Daoy (cell line): ENCODE measurements around the gene DHCR7. TPM values are rescaled to one million over a fixed set of nuclear protein-coding genes. Genes with fewer than 3 reads are reported as not detected.

Source experiments
- DNase-seq: peaks from one replicate; pipeline ENCODE4 v3.0.0-alpha.2; 2015; ENCODE audit warnings: low read depth
- total RNA-seq: library from RNA; depleted of rRNA; stranded (reverse); fragments of >200 nt; shearing (Covaris generic); gene quantifications from 2 replicates; pipeline ENCODE4 v1.2.3, GENCODE V29; 2014

The DHCR7 gene
- total RNA-seq, 1 experiment from 2014 or later, result 34.9 TPM

GRCh38 chr11:71478528-71478840, 30.3 kb upstream of the DHCR7 start:
- DNase-seq, result no peak

DNA sequence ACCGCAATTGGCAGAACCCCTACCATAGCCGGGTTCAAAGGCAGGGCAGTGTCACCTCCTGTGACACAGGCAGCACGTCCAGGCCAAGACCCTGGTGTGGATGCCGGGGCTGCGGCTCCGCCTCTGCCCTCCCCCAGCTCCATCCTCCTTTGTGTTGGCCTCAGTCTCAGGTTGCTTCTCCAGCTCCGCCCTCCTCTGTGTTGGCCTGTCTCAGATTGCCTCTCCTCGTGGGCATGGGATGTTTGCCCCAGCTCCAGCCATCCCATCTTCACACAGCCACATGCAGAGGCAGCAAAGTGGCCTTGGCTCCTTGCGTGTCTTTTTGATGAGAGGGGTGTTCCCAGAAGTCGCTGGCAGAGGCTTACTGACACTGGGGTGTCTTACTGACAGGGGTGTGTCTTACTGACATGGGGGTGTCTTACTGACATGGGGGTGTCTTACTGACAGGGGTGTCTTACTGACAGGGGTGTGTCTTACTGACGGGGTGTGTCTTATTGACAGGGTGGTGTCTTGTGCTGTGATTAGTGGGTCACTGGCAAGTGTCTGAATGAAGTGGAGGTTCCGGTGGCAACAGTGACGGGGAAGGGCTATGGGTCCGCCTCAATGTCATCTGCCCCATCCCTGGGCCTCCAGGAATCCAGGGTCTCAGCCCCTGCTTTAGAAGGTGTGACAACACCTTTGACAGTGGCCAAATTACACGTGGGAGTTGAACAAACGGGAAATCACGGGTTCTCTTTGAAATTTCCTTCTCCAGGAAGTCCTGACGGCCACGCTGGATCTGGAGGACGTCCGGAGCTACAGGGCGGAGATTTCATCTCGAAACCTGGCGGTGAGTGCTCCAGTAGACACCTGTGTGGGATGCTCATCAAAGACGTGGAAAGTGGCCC, 29.7 kb upstream of the DHCR7 start:
- DNase-seq, result no peak

DNA sequence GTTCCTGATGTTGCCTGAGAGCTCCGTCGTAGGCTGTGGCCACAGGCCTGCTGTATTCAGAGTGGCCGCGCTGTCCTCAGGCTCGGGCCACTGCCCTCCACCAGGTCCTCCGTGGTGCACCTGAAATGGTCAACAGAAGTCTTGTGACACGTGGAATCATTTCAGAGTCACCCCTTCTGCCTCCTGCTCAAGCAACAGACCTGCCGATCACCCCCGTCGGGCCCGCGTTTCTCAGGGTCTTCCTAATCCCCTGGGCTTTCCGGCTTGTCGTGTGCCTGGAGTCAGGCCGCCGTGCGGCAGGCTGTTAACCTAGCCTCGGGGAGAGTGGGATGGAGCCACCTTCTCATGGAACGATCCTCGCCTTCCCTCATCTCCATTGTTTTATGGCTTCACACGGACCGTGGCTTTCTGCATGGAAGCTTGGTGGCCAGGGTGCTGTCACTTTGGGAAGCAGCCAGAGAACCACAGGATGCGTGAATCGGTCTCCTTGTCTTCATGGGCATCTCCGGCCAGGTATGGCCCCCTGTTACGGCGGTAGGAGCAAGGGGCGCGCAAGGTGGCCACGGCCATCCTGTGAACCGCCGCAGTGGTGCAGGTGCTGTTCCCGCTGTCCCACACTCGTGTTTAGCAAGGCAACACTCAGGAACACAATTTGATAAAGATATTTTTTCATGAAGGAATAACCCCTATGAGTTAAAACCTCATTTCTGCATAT, 28.9 kb upstream of the DHCR7 start:
- DNase-seq, result no peak

DNA sequence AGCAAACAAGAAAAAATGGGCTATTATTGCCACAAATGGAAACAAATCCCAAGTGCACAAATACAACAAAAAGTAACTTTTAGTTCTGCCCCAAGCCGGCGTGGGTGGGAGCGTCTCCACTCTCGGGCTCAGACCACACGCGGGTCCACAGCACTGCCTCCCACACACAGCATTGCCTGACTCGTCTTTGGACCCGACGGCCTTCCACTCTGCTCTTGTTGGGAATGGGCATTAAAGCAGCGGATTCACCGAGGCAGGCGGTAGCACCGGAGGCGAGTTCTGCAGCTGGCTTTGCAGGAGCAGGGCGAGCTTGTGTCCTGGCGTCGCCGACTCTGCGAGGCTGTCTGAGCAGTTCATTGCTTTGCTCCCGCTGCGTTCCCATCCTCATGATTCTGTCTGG, 27.8 kb upstream of the DHCR7 start:
- no peak for DNase-seq

DNA sequence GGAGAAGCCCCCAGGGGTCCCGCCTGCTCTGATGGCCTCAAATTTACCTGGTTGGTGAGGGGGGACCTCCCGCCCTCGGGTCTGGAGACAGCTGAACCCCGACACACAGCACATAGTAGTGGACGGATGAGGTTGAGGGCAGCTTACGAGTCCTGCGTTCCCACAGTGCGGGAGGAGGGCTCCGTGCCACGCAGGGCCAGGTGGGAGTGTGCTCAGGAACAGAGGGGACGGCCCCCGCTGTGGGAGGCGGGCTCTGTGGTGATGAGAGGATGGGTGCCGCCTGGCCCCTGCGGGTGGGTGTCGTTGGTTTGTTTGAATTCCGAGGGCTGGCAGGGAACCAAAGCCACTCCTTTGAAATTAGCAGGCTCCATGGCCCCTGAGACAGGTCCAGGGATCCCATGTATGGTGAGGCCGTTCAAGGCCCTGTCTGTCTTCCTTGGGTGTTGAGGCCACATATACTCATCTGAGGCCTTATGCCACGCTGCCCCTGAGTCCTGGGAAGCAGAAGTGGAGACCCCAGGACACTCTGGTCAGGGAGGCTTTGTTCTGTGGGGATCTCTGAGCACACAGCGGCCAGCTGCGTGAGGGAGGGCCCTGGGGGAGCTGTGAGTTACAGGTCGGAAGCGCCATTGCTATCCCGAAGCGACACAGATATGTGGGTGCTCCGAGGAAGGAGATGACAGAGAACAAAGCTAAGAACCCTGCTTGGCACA, 26.7 kb upstream of the DHCR7 start:
- DNase-seq, result no peak

DNA sequence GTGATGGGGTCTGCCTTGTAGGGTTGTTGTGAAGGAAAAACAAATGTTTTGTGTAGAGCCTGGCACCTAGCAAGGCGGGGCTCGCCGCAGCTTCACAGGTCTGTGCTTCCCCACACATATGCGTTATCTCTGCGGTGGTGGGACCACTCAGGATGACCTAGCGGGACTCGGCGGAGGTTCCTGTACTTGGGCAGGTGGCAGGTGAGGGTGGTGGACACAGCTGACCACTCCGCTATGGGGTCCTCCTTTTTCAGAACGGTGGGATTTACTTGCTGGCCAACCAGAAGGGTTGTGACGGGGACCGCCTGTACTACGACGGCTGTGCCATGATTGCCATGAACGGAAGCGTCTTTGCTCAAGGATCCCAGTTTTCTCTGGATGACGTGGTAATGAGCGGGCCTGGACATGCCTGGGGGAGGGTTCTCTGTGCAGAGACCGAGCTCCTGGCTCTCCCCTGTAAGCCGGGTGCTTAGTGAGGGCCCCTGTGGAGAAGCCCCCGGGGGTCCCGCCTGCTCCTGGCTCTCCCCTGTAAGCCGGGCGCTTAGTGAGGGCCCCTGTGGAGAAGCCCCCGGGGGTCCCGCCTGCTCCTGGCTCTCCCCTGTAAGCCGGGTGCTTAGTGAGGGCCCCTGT, 26.1 kb upstream of the DHCR7 start:
- DNase-seq, result no peak

GRCh38 chr11:71473793-71474080, 25.5 kb upstream of the DHCR7 start:
- DNase-seq, result no peak

- no peak for DNase-seq
Measured at GRCh38 chr11:71472941-71473792, 25.0 kb upstream of the DHCR7 start.

GRCh38 chr11:71472357-71472885, 24.2 kb upstream of the DHCR7 start:
- no peak for DNase-seq

DNA sequence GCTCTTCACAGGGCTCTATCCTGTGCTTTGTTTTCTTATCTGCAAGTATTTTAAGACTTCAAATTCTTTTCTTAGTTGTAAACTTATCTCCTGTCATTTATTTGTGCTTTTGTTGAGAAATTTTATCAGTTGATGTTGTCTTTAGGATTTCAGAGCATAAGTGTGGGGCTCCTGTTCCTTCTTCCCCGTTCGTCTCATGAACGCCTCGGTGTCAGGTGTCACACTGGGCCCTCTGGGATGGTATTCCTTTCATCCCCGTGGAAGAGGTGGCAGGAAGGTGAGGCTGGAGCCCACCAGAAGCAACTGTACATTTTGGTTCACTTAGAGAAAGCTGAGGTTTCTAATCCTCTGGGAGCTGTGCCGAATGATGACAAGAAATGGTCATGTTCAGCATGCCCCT, 22.8 kb upstream of the DHCR7 start:
- no peak for DNase-seq

DNA sequence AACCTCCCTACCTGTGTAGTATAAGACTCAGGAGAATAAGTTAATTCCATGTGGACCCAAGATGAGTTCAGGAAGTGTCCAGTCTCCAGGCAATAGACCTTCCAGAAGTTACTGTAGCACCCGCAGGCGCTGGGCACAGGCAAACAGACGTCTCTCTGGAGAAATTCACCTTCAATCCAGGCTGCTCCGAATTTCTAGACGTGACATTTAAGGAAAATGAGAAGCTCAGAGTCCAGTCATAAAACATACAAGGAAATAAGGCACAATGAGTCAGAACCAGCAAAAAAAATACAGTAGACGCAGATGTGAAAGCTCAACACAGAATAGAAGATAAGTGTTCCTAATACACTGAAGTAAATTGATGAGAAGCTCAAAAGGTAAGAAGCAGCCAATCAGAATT, 19.0 kb upstream of the DHCR7 start:
- no peak for DNase-seq

DNA sequence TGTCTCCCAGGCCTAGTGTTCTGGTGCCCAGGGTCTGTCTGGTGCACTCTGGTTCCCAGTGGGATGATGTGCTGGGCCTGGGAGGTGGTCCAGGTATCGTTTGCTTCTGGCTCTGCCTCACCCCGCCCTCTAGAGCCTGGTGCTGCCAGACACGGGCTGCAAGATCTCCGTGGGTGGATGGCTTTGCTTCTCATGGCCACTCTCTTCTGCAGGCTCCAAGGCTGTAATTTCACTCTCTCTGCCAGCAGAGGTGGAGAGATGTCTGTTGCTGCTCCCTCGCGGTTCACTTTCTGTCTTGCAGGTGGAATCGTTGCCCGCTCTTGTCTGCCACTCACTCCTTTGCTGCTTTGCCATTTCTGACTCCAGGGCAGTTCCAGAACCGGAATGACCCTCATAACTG, 18.2 kb upstream of the DHCR7 start:
- DNase-seq, result no peak

- DNase-seq, result no peak
Measured at GRCh38 chr11:71465054-71465453, 16.9 kb upstream of the DHCR7 start.

DNA sequence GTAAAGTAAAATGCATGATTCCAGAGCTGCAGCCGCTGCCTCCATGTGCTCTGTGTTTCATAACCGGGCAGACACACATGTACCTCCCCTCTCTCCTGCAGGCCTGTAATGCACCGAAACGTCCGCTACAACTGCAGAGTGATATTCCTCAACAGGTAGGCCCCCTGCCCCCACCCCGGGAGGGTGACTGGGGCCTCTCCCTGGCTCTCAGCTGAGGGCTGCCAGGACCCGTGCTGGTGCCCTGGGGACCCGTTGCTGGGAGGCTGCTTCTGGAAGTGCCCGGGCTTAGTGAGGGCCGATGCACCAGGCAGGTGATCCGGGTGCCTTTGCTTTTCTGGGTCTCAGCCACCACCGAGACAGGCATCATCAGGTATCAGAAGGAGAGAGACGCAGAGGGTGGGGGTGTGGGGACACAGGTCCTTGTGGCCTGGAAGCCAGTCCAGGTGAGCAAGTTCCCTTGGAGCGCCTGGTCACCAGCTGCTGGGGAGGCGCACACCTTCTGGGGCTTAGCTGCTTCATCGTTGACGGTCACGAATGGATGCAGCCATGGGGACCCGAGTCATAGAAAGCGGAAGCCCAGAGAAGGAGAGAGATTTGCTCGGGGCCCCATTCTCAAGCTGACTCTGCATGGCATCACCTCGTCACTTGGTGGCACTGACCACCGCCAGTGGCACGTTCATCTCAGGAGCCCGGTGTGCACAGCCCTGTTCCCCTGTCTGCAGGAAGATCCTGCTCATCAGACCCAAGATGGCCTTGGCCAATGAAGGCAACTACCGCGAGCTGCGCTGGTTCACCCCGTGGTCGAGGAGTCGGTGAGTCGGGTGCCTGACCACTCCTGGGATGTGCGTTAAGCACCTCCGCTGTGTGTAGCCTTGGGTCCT, 15.4 kb upstream of the DHCR7 start:
- DNase-seq, result no peak

GRCh38 chr11:71462726-71463125, 14.5 kb upstream of the DHCR7 start:
- DNase-seq, result no peak

- no peak for DNase-seq
Measured at GRCh38 chr11:71461696-71462095, 13.5 kb upstream of the DHCR7 start.

DNA sequence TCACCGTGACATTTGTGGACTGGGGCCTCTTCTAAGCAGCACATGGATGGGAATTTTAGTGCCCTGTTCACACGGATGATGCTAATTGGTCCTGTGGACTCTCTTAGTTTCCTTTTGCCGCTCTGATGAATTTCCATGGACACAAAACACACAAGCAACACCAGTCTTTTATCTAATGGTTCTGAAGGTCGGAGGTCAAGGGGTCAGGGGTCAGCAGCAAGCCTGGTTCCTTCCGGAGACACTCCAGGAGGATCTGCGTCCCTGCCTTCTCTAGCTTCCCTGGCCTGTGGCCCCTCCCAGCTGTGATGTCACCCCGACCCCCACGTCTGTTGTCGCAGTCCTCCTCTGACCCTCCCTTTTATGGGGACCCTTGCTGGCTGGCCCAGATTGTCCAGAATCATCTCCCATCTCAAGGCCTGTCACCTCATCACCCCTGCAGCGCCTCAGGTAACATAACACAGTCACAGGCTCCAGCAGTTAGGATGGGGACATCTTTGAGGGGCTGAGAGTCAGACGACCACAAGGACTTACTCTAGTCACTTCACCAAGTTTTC, 11.7 kb upstream of the DHCR7 start:
- DNase-seq, result no peak

GRCh38 chr11:71459076-71459766, 11.0 kb upstream of the DHCR7 start:
- no peak for DNase-seq
